Skeletal muscle tissue (tissue), 4 donors: ENCODE data around the gene CROCC2. TPM values are rescaled to one million over a fixed set of nuclear protein-coding genes. Genes with fewer than 3 reads are reported as not detected.

Source experiments
- H3K27ac ChIP-seq: one replicate; pipeline ENCODE4 v1.7.0; 2013; ENCODE audit warnings: mild to moderate bottlenecking, low read depth, low read length, inconsistent platforms
- H3K27me3 ChIP-seq, 3 donors: one replicate each; pipeline ENCODE4 v1.7.0; 2013; ENCODE audit warnings: low read length in 3 of 3; ENCODE audit not compliant: control insufficient read depth in 3 of 3, insufficient read depth in 3 of 3
- H3K36me3 ChIP-seq, 3 donors: one replicate each; pipeline ENCODE4 v1.7.0; 2013; ENCODE audit warnings: low read length in 3 of 3; ENCODE audit not compliant: control insufficient read depth in 3 of 3, insufficient read depth in 3 of 3
- H3K4me1 ChIP-seq, 3 donors: one replicate each; pipeline ENCODE4 v1.7.0; 2013; ENCODE audit warnings: low read length in 3 of 3, mild to moderate bottlenecking in 3 of 3; ENCODE audit not compliant: control insufficient read depth in 3 of 3, insufficient read depth in 3 of 3
- H3K4me3 ChIP-seq, 3 donors: one replicate each; pipeline ENCODE4 v1.7.0; 2013; ENCODE audit warnings: low read length in 3 of 3
- H3K9ac ChIP-seq, 3 donors: one replicate each; pipeline ENCODE4 v1.7.0; 2013; ENCODE audit warnings: low read length in 3 of 3, mild to moderate bottlenecking in 3 of 3, moderate library complexity in 2 of 3, low read depth in 1 of 3
- H3K9me3 ChIP-seq, 3 donors: one replicate each; pipeline ENCODE4 v1.7.0; 2013; ENCODE audit warnings: low read length in 3 of 3; ENCODE audit not compliant: control insufficient read depth in 3 of 3
- total RNA-seq: library from RNA; depleted of rRNA; stranded (reverse); fragments of >200 nt; gene quantifications from one replicate; pipeline ENCODE4 v1.2.3, GENCODE V29; 2014
- donor health status: Osteomylitis.

The CROCC2 gene
- total RNA-seq, 1 donor from 2014 or later = under 0.01 TPM

- Histone ChIP-seq H3K36me3 (no peaks in the 10 kb centered on the region), H3K9me3 (no peaks in the 10 kb centered on the region), H3K4me3 (no peak overlapping the region), H3K27ac (no peak overlapping the region), H3K4me1 (peaks cover 0 to 4% (median 0%) of the 10 kb centered on the region in 3 donors), H3K9ac (no peak overlapping the region), H3K27me3 (peaks cover 4 to 30% (median 27%) of the 10 kb centered on the region in 3 donors)
Measured at GRCh38 chr2:240930096-240930630, 24.0 kb downstream of the CROCC2 start.

- Histone ChIP-seq H3K9me3 (no peaks in the 10 kb centered on the region), H3K4me3 (no peak overlapping the region), H3K27me3 (peaks cover 4 to 35% (median 31%) of the 10 kb centered on the region in 3 donors), H3K27ac (no peak overlapping the region), H3K4me1 (peaks cover 0 to 4% (median 0%) of the 10 kb centered on the region in 3 donors), H3K9ac (no peak overlapping the region), H3K36me3 (no peaks in the 10 kb centered on the region)
Measured at GRCh38 chr2:240930631-240931318, 24.6 kb downstream of the CROCC2 start.

GRCh38 chr2:240931319-240931949 lies 25.3 kb downstream of the CROCC2 start:
- Histone ChIP-seq H3K9me3 (peaks cover 0 to 2% (median 0%) of the 10 kb centered on the region in 3 donors), H3K4me1 (peaks cover 0 to 4% (median 0%) of the 10 kb centered on the region in 3 donors), H3K27me3 (peaks cover 4 to 40% (median 31%) of the 10 kb centered on the region in 3 donors), H3K4me3 (no peak overlapping the region), H3K36me3 (no peaks in the 10 kb centered on the region), H3K27ac (no peak overlapping the region), H3K9ac (no peak overlapping the region)

GRCh38 chr2:240932001-240932723 lies 26.0 kb downstream of the CROCC2 start:
- H3K4me3 ChIP-seq = no peak overlapping the region
- H3K4me1 ChIP-seq = no peaks in the 10 kb centered on the region
- H3K36me3 ChIP-seq = no peaks in the 10 kb centered on the region
- no peak overlapping the region for H3K27ac ChIP-seq
- peaks cover 0 to 2% (median 0%) of the 10 kb centered on the region in 3 donors for H3K9me3 ChIP-seq
- H3K9ac ChIP-seq = no peak overlapping the region
- H3K27me3 ChIP-seq = peaks cover 4 to 41% (median 31%) of the 10 kb centered on the region in 3 donors

GRCh38 chr2:240932724-240933047 lies 26.6 kb downstream of the CROCC2 start:
- Histone ChIP-seq H3K27ac (no peak overlapping the region), H3K27me3 (peaks cover 4 to 41% (median 31%) of the 10 kb centered on the region in 3 donors), H3K36me3 (no peaks in the 10 kb centered on the region), H3K4me1 (no peaks in the 10 kb centered on the region), H3K9me3 (peaks cover 0 to 4% (median 0%) of the 10 kb centered on the region in 3 donors), H3K4me3 (no peak overlapping the region), H3K9ac (no peak overlapping the region)

- no peaks in the 10 kb centered on the region for H3K36me3 ChIP-seq
- H3K27ac ChIP-seq = no peak overlapping the region
- peaks cover 2 to 4% (median 2%) of the 10 kb centered on the region in 3 donors for H3K9me3 ChIP-seq
- H3K4me3 ChIP-seq = no peak overlapping the region
- H3K9ac ChIP-seq = no peak overlapping the region
- H3K27me3 ChIP-seq = peaks cover 4 to 41% (median 31%) of the 10 kb centered on the region in 3 donors
- H3K4me1 ChIP-seq = no peaks in the 10 kb centered on the region
Measured at GRCh38 chr2:240933048-240933965, 27.2 kb downstream of the CROCC2 start.

- Histone ChIP-seq H3K27me3 (peaks cover 4 to 41% (median 28%) of the 10 kb centered on the region in 3 donors), H3K36me3 (no peaks in the 10 kb centered on the region), H3K27ac (no peak overlapping the region), H3K9ac (no peak overlapping the region), H3K4me1 (no peaks in the 10 kb centered on the region), H3K4me3 (no peak overlapping the region), H3K9me3 (peaks cover 3 to 4% (median 4%) of the 10 kb centered on the region in 3 donors)
Measured at GRCh38 chr2:240933966-240934700, 28.0 kb downstream of the CROCC2 start.

- Histone ChIP-seq H3K27me3 (peaks cover 4 to 41% (median 28%) of the 10 kb centered on the region in 3 donors), H3K9ac (no peak overlapping the region), H3K27ac (no peak overlapping the region), H3K4me3 (no peak overlapping the region), H3K9me3 (peaks cover 3 to 4% (median 4%) of the 10 kb centered on the region in 3 donors), H3K4me1 (no peaks in the 10 kb centered on the region), H3K36me3 (no peaks in the 10 kb centered on the region)
Measured at GRCh38 chr2:240934701-240935102, 28.6 kb downstream of the CROCC2 start.
